Stimulated activated effector memory CD8-positive, alpha-beta T cell treated with anti-CD3 and anti-CD28 coated beads, Interleukin-12 subunit alpha, Interleukin-12 subunit beta, amount 100 ng/mL, for 72 hours (primary cell): ENCODE data around the gene MARCHF5.
"Not testable (repeated sequence)": the region's sequence is repeated elsewhere in the genome, so short reads cannot be mapped to it uniquely, and the experiment has no call there.

Source experiments
- ATAC-seq: fragments of 150-1000 bp; cut with Tn5 transposase; 2 replicates; pipeline ENCODE4 v1.10.0; 2021
- DNase-seq, 2 donors: peaks; one replicate each; pipeline ENCODE4 v3.0.0; 2021 to 2022; ENCODE audit warnings: low spot score in 2 of 2
- H3K27ac Mint-ChIP-seq: one replicate; pipeline ENCODE4 v1.8.0; 2022; ENCODE audit warnings: mild to moderate bottlenecking, mixed read lengths
- H3K36me3 Mint-ChIP-seq: one replicate; pipeline ENCODE4 v1.8.0; 2022; ENCODE audit warnings: mild to moderate bottlenecking, mixed read lengths
- H3K4me1 Mint-ChIP-seq: one replicate; pipeline ENCODE4 v1.8.0; 2022; ENCODE audit warnings: mixed read lengths
- H3K4me3 Mint-ChIP-seq: one replicate; pipeline ENCODE4 v1.8.0; 2022; ENCODE audit warnings: mild to moderate bottlenecking, mixed read lengths
- H3K9me3 Mint-ChIP-seq: one replicate; pipeline ENCODE4 v1.8.0; 2022; ENCODE audit warnings: mixed read lengths

Gene MARCHF5

DNA sequence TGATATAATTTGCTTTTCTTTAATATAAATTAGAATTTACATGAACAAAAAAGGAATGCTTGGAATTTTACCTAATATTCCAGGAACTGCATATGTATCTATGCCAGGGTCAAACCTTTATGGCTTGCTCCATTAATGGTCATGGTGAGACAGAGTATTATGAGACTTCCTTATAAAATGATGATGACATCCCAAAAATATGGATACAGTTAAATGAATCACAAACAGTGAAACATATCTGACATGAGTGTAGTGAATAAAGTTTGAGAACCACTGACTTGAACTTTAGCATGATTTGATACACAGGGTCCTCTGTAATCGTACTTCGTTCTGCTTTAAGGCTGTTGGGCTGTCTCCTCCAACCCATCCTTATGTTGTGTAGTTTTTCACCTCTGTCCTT is 51.8 kb downstream of the MARCHF5 start:
- Mint-ChIP-seq H3K4me1 (peaks cover 5% of the 10 kb centered on the region), H3K27ac (peak overlapping the region; percentile 62), H3K36me3 (peaks cover 78% of the 10 kb centered on the region), H3K4me3 (no peak overlapping the region), H3K9me3 (no peaks in the 10 kb centered on the region)
- DNase-seq (no peak), ATAC-seq (no peak)

DNA sequence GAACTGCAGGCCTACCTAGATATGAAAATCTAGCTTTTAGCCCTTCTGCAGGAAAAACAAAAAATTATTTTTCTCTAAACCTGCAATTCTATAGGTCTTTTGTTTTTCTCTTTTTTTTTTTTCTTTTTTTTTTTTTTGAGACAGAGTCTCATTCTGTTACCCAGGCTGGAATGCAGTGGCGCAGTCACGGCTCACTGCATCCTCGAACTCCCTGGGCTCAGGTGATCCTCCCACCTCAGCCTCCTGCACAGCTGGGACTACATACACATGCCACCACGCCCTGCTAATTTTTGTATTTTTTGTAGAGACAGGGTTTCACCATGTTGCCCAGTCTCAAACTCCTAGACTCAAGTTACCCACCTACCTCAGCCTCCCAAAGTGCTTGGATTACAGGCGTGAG is 54.6 kb downstream of the MARCHF5 start:
- not testable (repeated sequence) for H3K4me1 Mint-ChIP-seq, H3K4me3 Mint-ChIP-seq, DNase-seq, ATAC-seq, H3K27ac Mint-ChIP-seq, H3K9me3 Mint-ChIP-seq
- H3K36me3 Mint-ChIP-seq = peaks cover 94% of the 10 kb centered on the region

DNA sequence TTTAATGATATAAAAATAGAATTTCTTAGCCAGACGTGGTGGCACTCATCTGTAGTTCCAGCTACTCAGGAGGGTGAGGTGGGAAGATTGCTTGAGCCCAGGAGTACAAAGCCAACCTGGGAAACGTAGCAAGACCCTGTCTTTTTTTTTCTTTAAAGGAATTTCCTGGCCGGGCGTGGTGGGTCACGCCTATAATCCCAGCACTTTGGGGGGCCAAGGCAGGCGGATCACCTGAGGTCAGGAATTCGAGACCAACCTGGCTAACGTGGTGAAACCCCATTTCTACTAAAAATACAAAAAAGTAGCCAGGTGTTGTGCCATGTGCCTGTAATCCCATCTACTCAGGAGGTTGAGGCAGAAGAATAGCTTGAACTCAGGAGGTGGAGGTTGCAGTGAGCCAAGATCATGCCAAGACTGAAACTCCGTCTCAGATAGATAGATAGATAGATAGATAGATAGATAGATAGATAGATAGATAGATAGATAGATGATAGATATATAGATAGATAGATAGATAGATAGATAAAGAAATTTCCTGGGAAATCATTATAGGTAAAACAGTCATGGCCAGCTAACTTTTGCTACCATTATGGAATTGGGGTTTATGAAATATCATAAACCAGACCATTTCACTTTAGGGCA is 56.2 kb downstream of the MARCHF5 start:
- H3K4me1 Mint-ChIP-seq, H3K27ac Mint-ChIP-seq, ATAC-seq, H3K4me3 Mint-ChIP-seq, H3K9me3 Mint-ChIP-seq, DNase-seq: not testable (repeated sequence)
- H3K36me3 Mint-ChIP-seq = peaks cover 93% of the 10 kb centered on the region

DNA sequence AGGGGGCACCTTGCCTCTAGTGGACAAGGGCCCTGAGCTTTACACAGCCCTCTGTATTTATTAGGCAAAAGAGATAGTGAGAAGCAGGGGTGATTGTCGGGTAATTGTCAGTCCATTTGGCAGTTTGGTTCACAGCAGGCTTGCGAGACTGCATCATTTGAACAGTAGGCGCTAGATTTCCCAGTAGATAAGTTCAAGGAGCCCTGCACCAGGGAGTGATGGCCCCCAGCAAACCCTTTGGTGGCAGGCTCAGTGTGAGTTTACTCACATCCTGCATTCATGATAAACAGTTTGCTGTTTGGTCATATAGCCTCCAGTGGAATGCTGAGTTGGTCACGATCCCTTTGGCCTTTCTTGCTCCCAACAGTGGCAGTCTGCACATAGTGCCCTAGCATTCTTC is 59.4 kb downstream of the MARCHF5 start:
- ATAC-seq (no peak), DNase-seq (no peak)
- peak overlapping the region; percentile 26 for H3K27ac Mint-ChIP-seq
- H3K36me3 Mint-ChIP-seq = peaks cover 63% of the 10 kb centered on the region
- no peaks in the 10 kb centered on the region for H3K9me3 Mint-ChIP-seq
- H3K4me1 Mint-ChIP-seq = no peaks in the 10 kb centered on the region
- H3K4me3 Mint-ChIP-seq = no peak overlapping the region

DNA sequence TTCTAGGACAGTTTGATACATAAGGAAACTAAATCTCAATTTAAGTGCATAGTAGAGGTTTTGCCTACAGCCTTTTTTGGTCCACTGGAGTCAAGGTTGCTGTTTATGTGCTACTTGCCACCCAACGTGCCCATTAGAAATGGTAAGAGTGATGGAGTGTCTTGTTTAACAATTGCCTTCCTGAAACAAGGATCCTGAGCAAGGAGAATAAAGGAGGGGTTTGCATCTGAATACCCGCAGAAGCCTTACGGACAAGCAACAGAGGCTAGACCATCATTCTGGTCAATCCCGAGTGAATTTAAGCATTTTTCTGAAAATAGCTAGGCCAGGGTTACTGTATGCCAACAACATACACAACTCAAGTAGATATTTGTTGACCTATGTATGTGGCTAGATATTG is 63.6 kb downstream of the MARCHF5 start:
- Mint-ChIP-seq H3K9me3 (no peaks in the 10 kb centered on the region), H3K27ac (no peak overlapping the region), H3K36me3 (peaks cover 24% of the 10 kb centered on the region), H3K4me3 (no peak overlapping the region), H3K4me1 (no peaks in the 10 kb centered on the region)
- ATAC-seq = no peak
- no peak for DNase-seq

DNA sequence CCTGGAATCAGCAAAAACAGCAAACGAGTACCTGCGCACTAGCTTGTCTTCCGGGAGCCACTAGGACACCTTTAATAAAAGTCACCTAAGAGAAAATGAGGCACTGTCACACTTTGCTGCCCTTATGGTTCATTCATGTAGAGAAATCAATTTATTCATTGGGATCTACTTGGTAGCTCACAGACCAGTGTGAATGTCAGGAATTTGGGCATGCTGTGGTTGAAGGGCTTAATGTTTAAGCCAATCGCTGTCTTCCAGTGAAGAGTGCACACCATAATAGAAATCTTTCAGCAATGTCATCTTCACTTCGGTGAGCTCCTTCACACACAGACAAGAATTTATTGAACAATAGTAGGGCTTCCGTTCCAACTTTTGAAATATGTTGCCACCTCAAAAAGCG is 65.1 kb downstream of the MARCHF5 start:
- ATAC-seq (no peak), DNase-seq (no peak)
- Mint-ChIP-seq H3K36me3 (peaks cover 10% of the 10 kb centered on the region), H3K4me3 (no peak overlapping the region), H3K27ac (no peak overlapping the region), H3K9me3 (no peaks in the 10 kb centered on the region), H3K4me1 (no peaks in the 10 kb centered on the region)

DNA sequence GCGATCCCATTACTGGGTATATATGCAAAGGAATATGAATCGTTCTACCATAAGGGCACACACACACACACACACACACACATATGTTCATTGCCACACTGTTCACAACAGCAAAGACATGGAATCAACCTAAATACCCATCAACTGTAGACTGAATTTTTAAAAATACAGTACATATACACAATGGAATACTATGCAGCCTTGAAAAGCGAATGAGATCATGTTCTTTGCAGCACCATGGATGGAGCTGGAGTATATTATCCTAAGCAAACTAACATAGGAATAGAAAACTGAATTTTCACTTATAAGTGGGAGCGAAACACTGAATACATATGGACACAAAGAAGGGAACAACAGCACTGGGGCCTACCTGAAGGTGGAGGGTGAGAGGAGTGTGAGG is 72.5 kb downstream of the MARCHF5 start:
- DNase-seq (no peak), ATAC-seq (no peak)
- H3K27ac Mint-ChIP-seq = no peak overlapping the region
- no peaks in the 10 kb centered on the region for H3K4me1 Mint-ChIP-seq
- no peaks in the 10 kb centered on the region for H3K9me3 Mint-ChIP-seq
- H3K36me3 Mint-ChIP-seq = no peaks in the 10 kb centered on the region
- no peak overlapping the region for H3K4me3 Mint-ChIP-seq

DNA sequence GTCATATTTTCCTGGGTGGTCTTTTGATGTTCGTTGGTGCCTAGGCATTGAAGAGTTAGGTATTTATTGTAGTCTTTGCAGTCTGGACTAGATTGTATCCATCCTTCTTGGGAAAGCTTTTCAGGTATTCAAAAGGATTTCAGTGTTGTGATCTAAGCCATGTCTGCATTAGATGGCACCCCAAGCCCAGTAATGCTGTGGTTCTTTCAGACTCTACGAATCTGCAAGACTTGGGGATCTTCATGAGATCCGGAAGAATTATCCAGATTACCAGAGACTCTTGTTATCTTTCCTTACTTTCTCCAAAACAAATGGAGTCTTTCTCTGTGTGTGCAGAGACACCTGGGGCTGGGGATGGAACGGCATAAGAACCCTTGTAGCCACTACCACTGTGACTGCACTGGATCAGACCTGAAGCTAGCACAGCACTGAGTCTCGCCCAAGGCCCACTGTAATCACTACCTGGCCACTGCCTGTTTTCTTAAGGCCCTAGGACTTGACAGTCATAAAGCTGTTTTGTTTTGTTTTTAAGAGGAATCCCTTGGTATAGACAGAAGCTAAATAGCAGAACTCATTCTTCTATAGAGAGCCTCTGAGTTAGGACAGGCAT is 75.5 kb downstream of the MARCHF5 start:
- no peak for ATAC-seq

DNA sequence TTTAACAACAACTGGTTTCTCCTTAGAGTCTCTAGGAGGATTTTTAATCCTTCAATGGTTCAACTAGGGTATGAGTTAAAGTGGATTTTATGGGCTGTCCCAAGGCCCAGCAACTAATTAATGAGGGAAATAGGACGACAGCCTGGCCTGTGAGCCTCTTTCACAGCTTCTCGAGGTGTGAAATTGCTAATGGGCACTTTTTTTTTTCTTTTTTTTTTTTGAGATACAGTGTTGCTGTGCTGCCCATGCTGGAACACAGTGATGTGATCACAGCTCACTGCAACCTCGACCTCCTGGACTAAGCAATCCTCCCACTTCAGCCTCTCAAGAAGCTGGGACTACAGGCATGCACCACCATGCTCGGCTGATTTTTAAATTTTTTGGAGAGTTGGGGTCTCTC is 87.0 kb downstream of the MARCHF5 start:
- DNase-seq (no peak), ATAC-seq (no peak)
- H3K36me3 Mint-ChIP-seq = no peaks in the 10 kb centered on the region
- H3K27ac Mint-ChIP-seq = no peak overlapping the region
- H3K9me3 Mint-ChIP-seq = no peaks in the 10 kb centered on the region
- H3K4me3 Mint-ChIP-seq = no peak overlapping the region
- no peaks in the 10 kb centered on the region for H3K4me1 Mint-ChIP-seq

More for the DNA sequence above, 75.5 kb downstream of the MARCHF5 start:
- Mint-ChIP-seq H3K4me1 (no peaks in the 10 kb centered on the region), H3K4me3 (no peak overlapping the region), H3K27ac (no peak overlapping the region), H3K9me3 (no peaks in the 10 kb centered on the region), H3K36me3 (no peaks in the 10 kb centered on the region)
- no peak for DNase-seq

DNA sequence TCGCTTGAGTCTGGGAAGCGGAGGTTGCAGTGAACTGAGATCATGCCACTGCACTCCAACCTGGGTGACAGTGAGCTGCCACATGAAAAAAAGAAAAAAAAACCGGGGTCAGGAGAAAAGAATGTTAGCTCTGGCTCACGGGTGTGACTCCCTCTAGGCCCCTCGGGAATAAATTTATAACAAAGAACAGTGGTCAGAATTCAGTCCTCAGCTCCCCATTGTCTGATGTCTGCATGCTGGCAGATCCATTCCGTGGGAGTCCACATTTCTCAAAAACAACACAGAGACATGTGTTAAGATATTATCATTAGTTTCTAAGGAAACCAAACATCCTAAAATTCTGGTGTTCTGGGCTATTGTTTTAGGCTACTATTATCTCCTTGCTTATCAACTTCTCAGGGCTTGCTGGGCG is 90.6 kb downstream of the MARCHF5 start:
- ATAC-seq (no peak), DNase-seq (no peak)
- Mint-ChIP-seq H3K36me3 (no peaks in the 10 kb centered on the region), H3K4me3 (no peak overlapping the region), H3K4me1 (no peaks in the 10 kb centered on the region), H3K27ac (no peak overlapping the region), H3K9me3 (no peaks in the 10 kb centered on the region)

DNA sequence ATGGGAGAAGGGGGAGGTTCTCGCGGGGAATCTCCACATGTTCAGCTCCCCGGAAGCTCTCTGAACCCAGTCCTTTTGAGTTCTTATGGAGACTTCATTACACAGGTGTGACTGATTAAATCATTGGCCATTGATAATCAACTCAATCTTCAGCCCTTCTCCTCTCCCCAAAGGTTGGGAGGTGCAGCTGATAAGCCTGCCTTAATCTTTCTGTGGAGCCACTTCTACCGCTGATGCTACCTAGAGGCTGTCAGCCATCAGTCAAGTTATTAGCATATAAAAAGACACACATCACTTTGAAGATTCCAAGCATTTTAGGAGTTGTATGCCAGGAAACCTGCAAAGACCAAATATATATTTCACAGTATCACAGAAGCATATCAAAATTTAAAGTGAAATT is 91.7 kb downstream of the MARCHF5 start:
- Mint-ChIP-seq H3K4me3 (no peak overlapping the region), H3K27ac (no peak overlapping the region), H3K9me3 (no peaks in the 10 kb centered on the region), H3K4me1 (no peaks in the 10 kb centered on the region), H3K36me3 (no peaks in the 10 kb centered on the region)
- ATAC-seq (no peak), DNase-seq (no peak)

DNA sequence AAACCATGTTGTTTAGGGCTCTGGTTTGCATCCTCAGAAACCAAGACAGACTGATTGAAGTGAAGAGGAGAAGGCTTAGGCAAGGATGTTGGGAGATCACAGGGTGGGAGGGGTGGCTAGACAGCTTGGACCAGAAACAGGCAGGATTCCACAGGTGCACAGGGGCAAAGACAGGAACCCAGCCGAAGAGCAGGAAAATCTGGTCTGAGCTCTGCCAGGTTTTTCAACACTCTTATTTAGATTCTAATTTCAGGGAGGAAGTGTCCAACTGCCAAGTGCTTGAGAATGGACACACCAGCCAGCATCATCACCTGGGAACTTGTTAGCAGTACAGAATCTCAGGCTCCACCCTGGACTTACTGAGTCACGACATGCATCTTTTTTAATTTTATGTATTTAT is 93.8 kb downstream of the MARCHF5 start:
- DNase-seq (no peak), ATAC-seq (no peak)
- Mint-ChIP-seq H3K9me3 (no peaks in the 10 kb centered on the region), H3K4me3 (no peak overlapping the region), H3K36me3 (no peaks in the 10 kb centered on the region), H3K27ac (no peak overlapping the region), H3K4me1 (no peaks in the 10 kb centered on the region)

DNA sequence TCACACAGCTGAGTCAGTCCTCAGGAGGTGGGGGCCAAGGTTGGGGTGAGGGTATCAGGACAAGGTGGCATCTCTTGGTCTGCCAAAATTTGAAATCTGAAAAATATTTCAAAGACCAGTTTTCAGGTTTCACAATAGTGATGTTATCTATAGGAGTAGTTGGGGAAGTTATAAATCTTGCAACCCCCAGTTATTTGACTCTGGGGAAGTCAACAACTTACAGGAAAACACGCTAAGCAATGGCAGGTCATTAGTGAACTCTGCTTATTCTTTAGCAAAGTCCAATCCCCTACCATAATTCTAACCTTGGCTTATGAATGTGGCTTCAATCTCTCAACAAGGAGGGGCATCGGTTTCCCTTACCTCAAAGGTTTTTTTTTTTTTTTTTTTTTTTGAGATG is 94.9 kb downstream of the MARCHF5 start:
- no peak for DNase-seq
- no peaks in the 10 kb centered on the region for H3K9me3 Mint-ChIP-seq

DNA sequence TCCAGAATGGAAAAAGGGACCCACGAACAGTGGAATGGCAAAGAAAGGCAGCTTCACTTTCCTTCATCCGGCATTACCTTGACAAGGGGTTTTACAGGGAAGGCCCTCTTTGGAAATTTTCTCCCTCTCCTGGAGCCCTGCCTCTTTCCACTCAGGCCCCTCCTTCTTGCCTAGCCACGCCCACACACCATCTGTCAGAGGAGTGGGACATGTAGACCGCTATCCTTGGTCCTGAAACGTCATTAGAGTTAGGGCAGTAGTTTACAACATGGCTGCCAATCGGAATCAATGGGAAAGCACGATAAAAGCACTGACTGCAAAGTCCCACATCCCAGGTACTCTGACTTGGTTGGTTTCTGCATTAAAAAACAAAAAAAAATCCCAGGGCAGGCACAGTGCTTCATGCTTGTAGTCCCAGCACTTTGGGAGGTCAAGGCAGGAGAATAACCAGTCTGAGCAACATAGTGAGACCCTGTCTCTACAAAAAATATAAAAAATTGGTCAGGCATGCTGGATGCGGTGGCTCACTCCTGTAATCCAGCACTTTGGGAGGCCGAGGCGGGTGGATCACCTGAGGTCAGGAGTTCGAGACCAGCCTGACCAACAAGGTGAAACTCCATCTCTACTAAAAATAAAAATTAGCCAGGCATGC is 96.4 kb downstream of the MARCHF5 start:
- ATAC-seq (no peak), DNase-seq (no peak)
- Mint-ChIP-seq H3K9me3 (no peaks in the 10 kb centered on the region), H3K27ac (no peak overlapping the region), H3K4me3 (no peak overlapping the region), H3K4me1 (no peaks in the 10 kb centered on the region), H3K36me3 (no peaks in the 10 kb centered on the region)

More for the DNA sequence above, 94.9 kb downstream of the MARCHF5 start:
- Mint-ChIP-seq H3K36me3 (no peaks in the 10 kb centered on the region), H3K4me1 (no peaks in the 10 kb centered on the region), H3K27ac (no peak overlapping the region), H3K4me3 (no peak overlapping the region)
- ATAC-seq = no peak

DNA sequence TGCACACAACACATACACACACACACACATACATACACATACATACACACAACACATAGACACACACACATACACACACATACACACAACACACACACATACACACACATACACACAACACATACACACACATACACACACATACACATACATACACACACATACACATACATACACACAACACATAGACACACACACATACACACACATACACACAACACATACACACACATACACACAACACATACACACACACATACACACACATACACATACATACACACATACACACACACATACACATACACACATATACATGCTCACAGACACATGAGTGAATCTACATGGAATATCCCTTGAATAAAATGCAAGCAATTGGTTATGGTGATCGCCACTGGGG is 102.2 kb downstream of the MARCHF5 start:
- not testable (repeated sequence) for H3K27ac Mint-ChIP-seq, DNase-seq, H3K4me1 Mint-ChIP-seq, H3K9me3 Mint-ChIP-seq, H3K4me3 Mint-ChIP-seq, H3K36me3 Mint-ChIP-seq, ATAC-seq

DNA sequence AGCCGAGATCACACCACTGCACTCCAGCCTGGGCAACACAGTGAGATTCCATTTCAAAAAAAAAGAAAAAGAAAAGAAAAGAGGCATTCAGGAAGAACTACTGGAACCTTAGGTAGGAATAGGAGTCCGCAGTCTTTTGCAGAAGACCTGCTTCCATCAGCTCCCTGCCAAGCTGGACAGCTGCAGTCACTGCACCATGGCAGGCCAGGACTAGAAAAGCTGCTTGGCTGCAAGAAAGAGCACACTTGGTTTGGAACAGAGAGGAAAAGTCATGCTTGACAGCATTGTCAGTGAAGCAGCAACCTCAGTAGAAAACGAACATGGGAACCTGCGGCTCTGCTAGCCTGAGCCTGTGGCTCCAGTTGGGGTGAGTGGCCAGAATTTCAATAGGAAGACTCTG is 104.3 kb downstream of the MARCHF5 start:
- Mint-ChIP-seq H3K36me3 (no peaks in the 10 kb centered on the region), H3K4me3 (no peak overlapping the region)
- no peak for ATAC-seq

More for the DNA sequence above, 104.3 kb downstream of the MARCHF5 start:
- no peaks in the 10 kb centered on the region for H3K4me1 Mint-ChIP-seq
- no peak for DNase-seq
- H3K9me3 Mint-ChIP-seq = peaks cover 7% of the 10 kb centered on the region
- H3K27ac Mint-ChIP-seq = no peak overlapping the region
